Colonic mucosa (tissue), 4 donors: ENCODE results near the gene THEMIS. TPM values are rescaled to one million over a fixed set of nuclear protein-coding genes. Genes with fewer than 3 reads are reported as not detected.

Experiments
- DNase-seq: peaks from one replicate; pipeline ENCODE4 v3.0.0-alpha.2; 2020
- H3K27ac ChIP-seq: fragments of 200-600 bp; one replicate; pipeline ENCODE4 v1.8.0; 2021
- H3K27me3 ChIP-seq: fragments of 200-600 bp; one replicate; pipeline ENCODE4 v1.8.0; 2021
- H3K36me3 ChIP-seq: fragments of 200-600 bp; one replicate; pipeline ENCODE4 v1.8.0; 2021
- H3K4me1 ChIP-seq: fragments of 200-600 bp; one replicate; pipeline ENCODE4 v1.8.0; 2021; ENCODE audit warnings: mild to moderate bottlenecking
- H3K4me3 ChIP-seq: fragments of 200-600 bp; one replicate; pipeline ENCODE4 v1.8.0; 2021
- H3K9ac ChIP-seq, 2 donors: one replicate each; pipeline ENCODE4 v1.7.0; 2013; ENCODE audit warnings: control low read depth in 2 of 2, low read depth in 2 of 2, low read length in 2 of 2
- H3K9me3 ChIP-seq: fragments of 200-600 bp; one replicate; pipeline ENCODE4 v1.8.0; 2021
- CTCF ChIP-seq: fragments of 200-600 bp; IDR thresholded peaks from one replicate; pipeline ENCODE4 v1.8.0; 2022; ENCODE audit warnings: antibody characterized with exemption, mild to moderate bottlenecking
- intact Hi-C: fragments of 100-400 bp; cut with DNase I; formaldehyde crosslinking; loops from one replicate; pipeline ENCODE4 v1.14.1; 2022
- total RNA-seq, 2 donors: library from RNA; stranded (reverse); fragmentation: NEBNext Ultra II Directional in 1 of 2; extraction: Animal tissue kit (Norgen Biotek cat#: 25700) in 1 of 2; gene quantifications; one replicate each; pipeline ENCODE4 v1.2.1, GENCODE V29; 2021
- donor health status: healthy.
- donor health status: DM: no; HTN: no; CAD: no.
- donor health status: DM: no; HTN: no; CAD: no.

The THEMIS gene
- total RNA-seq, 2 donors from 2014 or later, result 0.96 TPM

GRCh38 chr6:127914240-127914639 is 13.4 kb upstream of the THEMIS start:
- no peaks in the 10 kb centered on the region for H3K27me3 ChIP-seq
- no peak overlapping the region for H3K4me3 ChIP-seq
- TF ChIP-seq CTCF, result no peak
- H3K9ac ChIP-seq, result no peak overlapping the region
- no peak for DNase-seq
- H3K27ac ChIP-seq, result no peak overlapping the region
- H3K36me3 ChIP-seq, result no peaks in the 10 kb centered on the region
- no peaks in the 10 kb centered on the region for H3K9me3 ChIP-seq
- intact Hi-C loops, result no loop called here
- no peaks in the 10 kb centered on the region for H3K4me1 ChIP-seq

GRCh38 chr6:127912914-127913313 is 12.1 kb upstream of the THEMIS start:
- no peaks in the 10 kb centered on the region for H3K27me3 ChIP-seq
- H3K4me3 ChIP-seq, result no peak overlapping the region
- no peak for DNase-seq
- intact Hi-C loops, result no loop called here
- no peaks in the 10 kb centered on the region for H3K4me1 ChIP-seq
- no peaks in the 10 kb centered on the region for H3K9me3 ChIP-seq
- no peak overlapping the region for H3K9ac ChIP-seq
- H3K27ac ChIP-seq, result no peak overlapping the region
- no peaks in the 10 kb centered on the region for H3K36me3 ChIP-seq
- no peak for TF ChIP-seq CTCF

GRCh38 chr6:127907960-127908640 is 7.2 kb upstream of the THEMIS start:
- no peak overlapping the region for H3K9ac ChIP-seq
- H3K9me3 ChIP-seq, result no peaks in the 10 kb centered on the region
- DNase-seq, result no peak
- no peak overlapping the region for H3K27ac ChIP-seq
- H3K4me3 ChIP-seq, result no peak overlapping the region
- no peaks in the 10 kb centered on the region for H3K4me1 ChIP-seq
- H3K27me3 ChIP-seq, result no peaks in the 10 kb centered on the region
- intact Hi-C loops, result no loop called here
- TF ChIP-seq CTCF, result no peak
- H3K36me3 ChIP-seq, result no peaks in the 10 kb centered on the region

DNA sequence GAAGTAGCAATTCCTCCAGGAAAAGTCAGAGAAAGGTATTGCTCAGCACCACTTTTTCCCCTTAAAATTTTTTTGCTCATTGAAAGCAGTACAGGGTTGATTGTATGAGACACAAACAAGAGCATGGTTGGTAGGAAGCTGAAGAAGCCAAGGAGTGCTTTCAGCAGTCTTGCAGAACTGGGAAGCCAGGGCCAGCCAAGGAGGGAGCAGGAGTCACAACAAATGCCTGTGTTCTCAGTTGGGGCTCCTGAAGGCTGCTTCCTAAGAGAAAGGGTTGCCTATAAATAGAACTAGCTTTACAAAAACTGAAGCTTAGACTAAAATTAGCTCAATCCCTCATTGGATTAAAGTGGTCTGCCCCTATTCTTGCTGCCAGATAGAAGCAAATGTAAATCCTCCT is 3.3 kb upstream of the THEMIS start:
- Histone ChIP-seq H3K9ac (no peak overlapping the region), H3K27ac (no peak overlapping the region), H3K27me3 (no peaks in the 10 kb centered on the region), H3K36me3 (no peaks in the 10 kb centered on the region), H3K9me3 (no peaks in the 10 kb centered on the region), H3K4me1 (no peaks in the 10 kb centered on the region), H3K4me3 (no peak overlapping the region)
- DNase-seq, result no peak
- TF ChIP-seq CTCF, result no peak
- intact Hi-C loops, result no loop called here

DNA sequence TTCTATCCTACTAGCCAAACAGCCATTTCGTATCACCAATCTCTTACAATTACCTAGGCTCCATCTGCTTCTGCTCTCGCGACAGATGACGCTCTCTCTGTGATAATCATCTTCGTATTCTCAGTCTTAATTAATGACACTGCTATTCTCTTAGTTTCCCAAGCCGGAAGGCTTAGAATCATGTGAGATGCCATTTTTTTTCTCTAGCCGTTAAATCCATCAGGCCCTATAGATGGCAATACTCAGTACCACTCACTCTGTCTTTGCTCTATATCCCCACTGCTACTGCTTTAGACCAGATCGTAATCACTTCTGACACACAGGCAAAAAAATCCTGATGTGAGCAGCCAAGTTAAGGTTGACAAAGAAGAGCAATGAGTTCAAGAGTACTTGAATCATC is 2.1 kb upstream of the THEMIS start:
- Histone ChIP-seq H3K9me3 (no peaks in the 10 kb centered on the region), H3K36me3 (no peaks in the 10 kb centered on the region), H3K4me3 (no peak overlapping the region), H3K27ac (no peak overlapping the region), H3K4me1 (no peaks in the 10 kb centered on the region), H3K27me3 (no peaks in the 10 kb centered on the region), H3K9ac (no peak overlapping the region)
- intact Hi-C loops, result no loop called here
- TF ChIP-seq CTCF, result no peak
- no peak for DNase-seq
